NCI-H1105 (cell line): ENCODE results near the gene MICAL2.

Source experiments
- DNase-seq: peaks from one replicate; lab custom pipeline; 2025; lab: John Stamatoyannopoulos, UW

MICAL2 gene

GRCh38 chr11:12288212-12288930 is 178.0 kb downstream of the MICAL2 start:
- peak; percentile 94 for DNase-seq

- no peak for DNase-seq
These were observed 178.7 kb downstream of the MICAL2 start for GRCh38 chr11:12288931-12289666.

GRCh38 chr11:12289667-12290476 is 179.5 kb downstream of the MICAL2 start:
- DNase-seq: no peak

- no peak for DNase-seq
These were observed 180.1 kb downstream of the MICAL2 start for GRCh38 chr11:12290477-12290922.

- DNase-seq: no peak
These were observed 180.9 kb downstream of the MICAL2 start for GRCh38 chr11:12291313-12291712.

- DNase-seq: no peak
These were observed 181.4 kb downstream of the MICAL2 start for GRCh38 chr11:12291766-12292165.

GRCh38 chr11:12292766-12293165 is 182.4 kb downstream of the MICAL2 start:
- DNase-seq: no peak

GRCh38 chr11:12293486-12293885 is 183.1 kb downstream of the MICAL2 start:
- no peak for DNase-seq

- no peak for DNase-seq
These were observed 184.2 kb downstream of the MICAL2 start for GRCh38 chr11:12294613-12295012.

GRCh38 chr11:12295943-12296342 is 185.6 kb downstream of the MICAL2 start:
- no peak for DNase-seq

GRCh38 chr11:12298610-12299009 is 188.2 kb downstream of the MICAL2 start:
- DNase-seq: no peak

GRCh38 chr11:12301379-12301778 is 191.0 kb downstream of the MICAL2 start:
- DNase-seq: no peak

- DNase-seq: no peak
These were observed 193.2 kb downstream of the MICAL2 start for GRCh38 chr11:12303421-12304149.

- DNase-seq: no peak
These were observed 196.4 kb downstream of the MICAL2 start for GRCh38 chr11:12306830-12307229.

- no peak for DNase-seq
These were observed 201.7 kb downstream of the MICAL2 start for GRCh38 chr11:12312132-12312531.
